GM21576 (cell line): Measurements from ENCODE around the gene UTRN.

Experiments
- ATAC-seq: cut with Tn5 transposase; IDR thresholded peaks from one replicate; pipeline ENCODE4 v1.9.1; 2021; ENCODE audit warnings: mild to moderate bottlenecking, moderate library complexity; ENCODE audit not compliant: unreplicated experiment

Gene UTRN

DNA sequence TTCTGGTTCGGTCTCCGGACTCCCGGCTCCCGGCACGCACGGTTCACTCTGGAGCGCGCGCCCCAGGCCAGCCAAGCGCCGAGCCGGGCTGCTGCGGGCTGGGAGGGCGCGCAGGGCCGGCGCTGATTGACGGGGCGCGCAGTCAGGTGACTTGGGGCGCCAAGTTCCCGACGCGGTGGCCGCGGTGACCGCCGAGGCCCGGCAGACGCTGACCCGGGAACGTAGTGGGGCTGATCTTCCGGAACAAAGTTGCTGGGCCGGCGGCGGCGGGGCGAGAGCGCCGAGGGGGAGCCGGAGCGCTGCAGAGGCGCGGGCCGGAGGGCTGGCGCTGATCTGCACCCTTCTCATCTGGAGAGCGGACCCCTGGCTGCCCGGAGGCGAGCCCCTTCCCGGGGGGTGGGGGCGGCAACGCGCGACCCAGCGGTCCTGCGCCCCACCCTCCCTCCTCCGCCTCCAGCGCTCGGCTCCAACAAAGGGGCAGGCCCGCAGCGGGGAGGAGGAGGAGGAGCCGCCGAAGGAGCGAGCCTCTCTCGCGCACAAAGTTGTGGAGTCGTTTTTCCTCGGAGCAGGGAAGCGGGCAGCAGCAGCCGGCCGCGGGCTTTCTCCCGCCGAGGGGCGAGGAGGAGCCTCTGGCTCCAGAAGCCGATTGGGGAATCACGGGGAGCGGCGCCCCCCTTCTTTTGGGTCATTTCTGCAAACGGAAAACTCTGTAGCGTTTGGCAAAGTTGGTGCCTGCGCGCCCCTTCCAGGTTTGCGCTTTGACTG lies at the start of gene UTRN:
Gene UTRN (plus strand): TSS at position 553 of the 765 bp plus-strand sequence. CDS start 6,494 bp downstream, outside the sequence.
- peak; percentile 52 for ATAC-seq

DNA sequence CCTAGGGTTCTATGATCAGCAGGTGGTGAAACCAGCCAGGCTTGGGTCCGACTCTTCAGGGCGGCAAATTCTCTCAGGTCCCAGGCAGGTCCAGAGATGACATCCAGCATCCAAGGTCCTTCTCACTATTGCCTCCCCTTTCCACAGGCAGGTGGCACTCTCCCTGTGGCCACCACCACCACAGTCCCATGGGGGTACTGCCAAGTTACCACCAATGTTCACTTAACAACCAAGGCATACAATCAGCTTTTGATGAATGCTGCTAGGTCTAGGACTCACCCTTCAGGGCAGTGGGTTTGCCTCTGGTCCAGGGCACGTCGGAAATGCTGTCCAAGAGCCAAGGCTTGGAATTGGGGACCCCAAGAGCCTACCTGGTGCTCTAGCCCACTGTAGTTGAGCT lies 40.4 kb upstream of the UTRN start:
- ATAC-seq = no peak

DNA sequence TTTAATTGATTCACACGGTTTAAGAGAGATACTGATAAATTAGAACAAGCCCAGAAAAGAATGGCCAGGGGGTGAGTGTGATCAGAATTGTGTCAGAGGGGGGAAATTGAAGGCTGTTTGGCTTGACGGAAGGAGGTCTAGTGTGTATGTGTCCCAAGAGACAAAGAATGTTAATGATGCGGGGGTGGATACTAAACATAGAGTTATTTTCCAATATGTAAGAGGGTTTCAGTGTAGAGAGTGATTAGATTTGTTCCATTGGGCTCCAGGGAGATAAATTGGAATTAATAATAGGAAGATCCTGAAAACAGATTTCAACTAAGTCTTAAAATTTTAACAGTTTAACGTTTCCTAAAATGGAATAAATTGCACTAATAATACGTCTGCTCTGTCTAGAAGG lies 38.1 kb upstream of the UTRN start:
- no peak for ATAC-seq

DNA sequence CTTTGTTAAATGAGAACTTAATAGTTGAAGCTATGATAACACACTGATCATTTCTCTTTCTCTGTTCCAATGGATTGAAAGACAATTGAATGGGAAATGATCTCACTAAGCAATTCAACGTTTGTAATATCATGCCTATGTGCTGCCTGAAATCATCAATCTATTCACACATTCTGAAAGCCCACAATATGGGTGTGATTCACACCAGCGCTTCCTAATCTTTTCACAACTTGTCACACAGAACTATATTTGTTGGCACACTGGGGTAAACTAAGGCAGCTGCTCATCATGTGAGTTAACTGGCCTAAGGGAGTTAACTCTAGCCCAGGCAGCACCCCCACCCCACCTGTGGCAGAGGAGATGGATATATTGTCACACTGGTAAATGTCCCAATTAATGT lies 37.1 kb upstream of the UTRN start:
- no peak for ATAC-seq

DNA sequence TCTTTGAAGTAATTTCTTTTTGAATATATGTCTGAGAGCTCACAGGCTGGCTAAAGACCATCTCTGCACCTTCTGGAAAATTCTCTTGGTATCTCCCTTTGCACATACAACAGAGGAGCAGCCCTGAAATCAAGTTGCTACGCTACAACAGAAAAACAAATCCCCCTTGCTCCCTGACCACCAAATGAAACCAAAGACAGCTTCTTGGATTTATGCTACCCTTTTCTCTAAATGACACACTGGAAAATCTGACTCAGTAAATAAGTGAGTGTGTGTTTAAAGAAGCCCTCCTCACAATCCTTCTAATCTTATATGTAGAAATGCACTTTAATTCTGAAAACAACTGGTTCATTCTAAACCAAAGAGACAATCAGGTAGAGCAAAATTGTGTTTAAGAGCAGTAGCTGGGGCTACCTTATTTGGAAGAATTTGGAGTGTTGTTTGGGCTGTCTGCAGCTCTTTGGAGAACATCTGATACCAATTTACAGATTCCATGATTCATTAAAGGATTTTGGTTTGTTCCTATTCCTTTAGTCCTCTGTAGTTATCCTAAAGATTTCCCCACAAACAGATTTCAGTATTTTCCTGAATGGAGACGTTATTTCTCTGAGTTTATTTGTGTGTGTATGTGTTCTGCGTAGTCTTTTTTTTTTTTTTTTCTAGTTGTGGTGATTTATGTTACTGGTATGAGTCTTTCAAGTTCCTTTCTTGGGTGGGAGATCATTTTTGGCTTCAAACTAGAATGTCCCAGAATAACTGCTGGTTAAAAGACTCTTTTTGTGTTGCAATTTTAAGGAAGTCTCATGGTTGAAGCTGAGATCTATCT lies 36.4 kb upstream of the UTRN start:
- ATAC-seq = no peak

DNA sequence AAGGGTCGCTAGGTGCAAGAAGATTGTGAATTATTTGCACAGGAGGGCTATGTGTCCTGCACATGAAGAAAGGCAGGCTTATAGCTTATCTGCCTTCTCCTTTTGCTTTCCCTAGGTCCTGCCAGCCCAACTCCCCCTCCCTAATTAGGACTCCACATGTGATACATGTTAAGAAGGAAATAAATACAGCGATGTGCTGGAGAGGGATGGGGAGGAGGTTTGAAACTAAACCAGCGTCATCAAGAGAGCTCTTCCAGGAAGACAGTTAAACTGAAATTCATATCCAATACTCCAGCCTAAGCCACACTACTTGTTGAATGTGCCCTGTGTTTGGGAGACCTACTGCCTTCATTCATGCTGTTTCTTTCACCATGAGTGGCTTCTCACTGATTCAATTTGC lies 34.9 kb upstream of the UTRN start:
- ATAC-seq = no peak

DNA sequence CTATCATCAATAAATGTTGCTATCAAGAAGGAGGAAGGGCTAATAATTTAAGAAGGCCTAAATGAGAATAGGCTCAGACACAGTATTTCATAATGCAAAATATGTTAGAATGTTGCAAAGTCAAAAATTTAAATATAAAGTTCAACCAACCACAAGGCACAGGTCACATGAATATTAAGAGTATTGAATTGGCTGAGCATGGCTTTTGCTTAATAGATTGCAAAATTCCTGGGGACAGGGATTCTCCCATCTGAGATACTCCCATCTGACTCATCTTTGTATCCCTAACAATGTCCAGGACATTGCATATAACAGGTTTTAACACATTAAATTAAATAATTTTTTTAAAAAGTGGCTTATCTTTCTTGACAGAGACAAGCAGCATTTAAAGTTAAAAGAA lies 32.9 kb upstream of the UTRN start:
- ATAC-seq = no peak

DNA sequence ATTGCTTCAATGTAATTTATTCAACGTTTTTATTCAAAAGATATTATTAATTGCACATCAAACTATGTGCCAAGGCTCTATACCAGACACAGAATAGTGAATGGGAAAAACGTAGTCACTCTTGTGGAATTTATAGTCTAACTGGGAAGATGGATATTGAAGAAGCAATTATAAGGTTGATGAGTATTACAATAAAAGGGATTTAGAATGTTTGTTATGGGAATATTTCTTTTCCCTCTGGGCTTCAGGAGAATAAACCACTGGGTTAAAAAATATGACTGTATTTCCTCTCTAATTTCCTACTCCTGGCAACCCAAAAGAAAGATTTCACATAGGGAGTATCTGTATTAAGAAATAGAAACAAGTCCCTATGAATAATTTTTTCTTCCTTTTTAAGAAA lies 25.1 kb upstream of the UTRN start:
- no peak for ATAC-seq

DNA sequence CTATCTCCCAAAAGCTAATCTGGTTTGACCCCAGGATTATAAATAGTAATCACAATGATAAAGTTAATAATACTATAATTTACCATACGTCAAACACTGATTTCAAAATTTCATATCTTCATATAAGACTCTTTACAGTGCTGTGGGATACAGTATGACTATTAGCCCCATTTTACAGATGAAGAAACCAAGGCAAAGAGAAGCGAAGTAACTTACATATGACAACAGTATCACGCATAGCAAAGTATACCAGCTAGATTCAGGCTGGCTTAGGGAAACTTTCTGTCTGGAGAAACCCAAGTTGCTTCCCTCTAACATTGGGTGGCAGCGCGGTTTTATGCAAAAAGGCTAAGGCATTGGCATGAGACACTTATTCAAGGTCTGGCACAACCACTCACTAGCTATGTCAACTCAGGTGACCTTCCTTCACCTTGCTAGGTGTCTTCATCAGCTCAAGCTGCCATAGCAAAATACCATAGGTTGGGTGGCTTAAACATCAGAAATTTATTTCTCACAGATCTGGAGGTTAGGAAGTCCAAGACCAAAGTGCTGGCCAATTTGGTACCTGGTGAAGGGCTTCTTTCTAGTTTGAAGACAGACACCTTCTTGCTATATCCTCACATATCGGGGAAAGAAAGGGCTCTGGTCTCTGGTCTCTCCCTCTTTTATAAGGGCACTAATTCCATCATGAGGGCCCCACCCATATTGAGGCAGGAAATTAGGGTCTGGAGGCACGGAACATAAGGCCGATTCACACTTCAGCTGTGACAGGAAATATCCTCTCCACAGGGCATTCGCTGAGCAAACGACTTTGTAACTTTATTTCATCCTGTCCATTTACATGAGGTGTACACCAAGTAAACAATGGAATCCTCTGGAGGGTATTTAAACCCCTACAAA lies 22.4 kb upstream of the UTRN start:
- ATAC-seq = no peak

DNA sequence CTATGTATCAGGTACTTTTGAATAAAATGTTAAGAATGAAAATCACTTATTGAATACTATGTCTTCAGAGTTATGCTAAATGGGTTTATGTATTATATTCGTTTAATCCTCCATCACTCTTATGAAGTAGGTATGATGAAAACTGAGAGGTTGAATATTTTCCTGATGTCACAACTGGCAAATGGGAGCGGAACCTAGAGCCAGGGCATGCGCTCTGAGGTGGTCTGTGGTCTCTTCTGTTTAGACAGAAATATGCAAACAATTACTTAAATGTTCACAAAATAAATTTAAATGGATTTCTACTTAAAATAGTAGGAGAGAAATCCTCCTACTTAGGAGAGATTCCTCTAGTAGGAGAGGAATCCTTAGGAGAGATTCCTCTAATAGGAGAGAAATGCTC lies 21.3 kb upstream of the UTRN start:
- no peak for ATAC-seq

DNA sequence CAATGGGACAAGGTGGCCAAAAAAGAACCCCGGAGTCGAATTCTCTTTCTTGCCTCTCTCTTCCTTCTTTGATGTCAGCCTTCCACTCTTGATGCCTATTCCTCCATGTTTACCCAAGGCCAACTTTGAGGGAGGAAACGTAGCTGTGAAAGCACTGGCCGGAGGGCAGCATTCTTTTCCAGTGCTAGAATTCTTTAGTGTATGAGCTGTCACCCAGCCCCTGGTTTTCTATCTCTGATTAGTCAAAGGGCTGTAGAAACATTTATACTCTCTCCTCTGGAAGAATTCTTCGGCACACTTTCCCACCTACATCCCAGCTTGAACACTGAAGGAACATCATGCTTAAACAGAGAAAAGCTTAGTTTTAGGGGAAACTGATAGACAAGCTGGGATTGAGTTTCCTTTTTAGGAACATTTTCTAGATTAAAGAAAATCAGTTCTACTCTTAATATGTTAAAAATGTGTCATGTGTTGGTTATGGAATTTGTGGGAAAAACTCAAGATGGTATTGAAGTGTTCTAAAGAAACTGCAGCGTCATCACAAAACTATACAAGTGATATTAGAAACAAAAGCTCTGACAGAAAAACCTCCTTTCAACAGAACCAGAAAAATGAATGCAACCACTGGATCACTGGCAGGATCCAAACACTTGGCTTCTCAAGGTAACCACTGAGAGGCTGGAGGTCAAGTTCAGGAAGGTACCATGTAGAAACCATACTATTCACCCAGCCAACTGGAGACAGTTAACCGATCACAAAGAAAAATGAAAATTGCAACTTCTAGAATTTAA lies 20.7 kb upstream of the UTRN start:
- ATAC-seq = no peak

DNA sequence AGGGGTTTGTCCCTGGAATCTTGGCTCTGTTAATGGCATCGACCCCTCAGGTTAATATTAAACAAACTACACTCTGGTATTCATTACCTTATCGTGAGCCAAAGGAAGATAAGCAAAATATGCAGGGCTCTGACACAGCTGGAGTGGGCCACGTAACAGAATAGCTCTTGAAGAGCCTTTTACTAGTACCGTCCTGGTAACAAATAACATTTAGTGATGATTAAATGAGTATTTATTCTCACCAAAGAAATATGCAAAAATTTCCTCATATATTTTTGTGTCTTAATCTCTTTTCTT lies 20.1 kb upstream of the UTRN start:
- no peak for ATAC-seq

DNA sequence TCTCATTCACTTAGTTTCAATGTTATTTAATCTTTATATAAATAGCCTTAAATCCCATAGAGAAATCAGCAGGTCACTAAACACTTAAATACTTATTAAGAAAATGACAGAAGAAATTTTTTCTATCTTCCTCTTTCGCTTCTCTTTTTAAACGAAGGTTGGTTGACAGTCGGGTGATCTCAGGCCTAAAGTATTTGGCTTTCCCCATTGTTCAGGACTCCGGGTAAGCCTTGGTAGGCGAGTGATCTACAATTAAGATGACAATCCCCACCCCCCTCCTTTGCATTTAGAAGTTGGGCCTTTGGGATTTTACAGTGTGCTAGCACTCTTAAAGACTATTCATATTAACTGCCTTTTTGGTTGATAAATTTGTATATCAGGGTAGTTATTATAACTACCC lies 19.7 kb upstream of the UTRN start:
- ATAC-seq = peak; percentile 85

DNA sequence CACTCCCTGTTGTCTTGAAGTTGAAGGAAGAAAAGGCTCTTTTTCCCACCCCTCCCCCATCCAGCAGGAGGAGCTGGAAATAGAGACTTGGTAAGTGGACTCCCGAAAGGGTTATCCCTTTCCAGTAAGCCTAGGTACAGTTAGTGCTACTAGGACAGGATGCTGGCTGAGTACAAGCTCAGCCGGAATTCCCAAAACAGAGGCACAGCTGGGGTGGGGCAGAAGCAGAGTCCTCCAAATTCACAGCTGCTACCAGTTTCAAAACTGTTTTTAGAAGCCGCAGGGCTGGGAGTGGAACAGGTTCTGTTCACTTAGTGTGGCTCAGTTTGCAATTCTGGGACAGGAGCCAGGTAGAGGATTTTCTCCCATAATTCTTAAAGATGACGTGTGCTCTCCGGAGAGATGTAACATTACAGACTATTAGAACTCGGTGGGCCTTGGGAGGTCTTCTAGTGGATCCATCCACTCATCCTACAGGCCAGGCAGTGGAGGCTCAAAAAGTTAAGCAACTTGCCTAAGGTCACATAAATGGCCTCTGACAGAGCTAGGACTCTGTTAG lies 19.0 kb upstream of the UTRN start:
- ATAC-seq = no peak

DNA sequence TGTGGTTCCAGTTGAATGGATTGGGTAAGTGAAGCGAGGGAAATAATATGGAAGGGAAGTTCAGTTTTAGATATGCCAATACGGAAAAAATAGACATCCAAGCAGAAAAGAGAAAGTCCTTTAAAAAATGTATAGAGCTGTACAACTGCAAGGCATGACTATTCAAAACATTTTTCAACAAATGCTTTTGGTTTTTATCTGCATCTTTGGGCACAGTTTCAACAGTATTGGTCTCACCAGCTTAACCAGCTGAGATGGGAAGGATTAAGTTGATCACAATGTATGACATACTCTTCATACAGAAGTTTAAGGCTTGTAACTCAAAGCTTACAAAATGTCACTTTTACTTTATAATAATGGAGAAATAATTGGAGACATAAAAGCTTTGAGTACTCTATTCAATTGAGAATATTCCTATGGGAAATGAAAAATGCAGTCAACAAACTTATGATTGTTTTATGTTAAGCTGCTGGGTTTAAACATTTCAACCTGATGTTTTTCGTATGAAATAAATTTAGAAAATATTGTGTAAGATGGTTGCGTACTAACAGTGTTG lies 16.3 kb upstream of the UTRN start:
- no peak for ATAC-seq

DNA sequence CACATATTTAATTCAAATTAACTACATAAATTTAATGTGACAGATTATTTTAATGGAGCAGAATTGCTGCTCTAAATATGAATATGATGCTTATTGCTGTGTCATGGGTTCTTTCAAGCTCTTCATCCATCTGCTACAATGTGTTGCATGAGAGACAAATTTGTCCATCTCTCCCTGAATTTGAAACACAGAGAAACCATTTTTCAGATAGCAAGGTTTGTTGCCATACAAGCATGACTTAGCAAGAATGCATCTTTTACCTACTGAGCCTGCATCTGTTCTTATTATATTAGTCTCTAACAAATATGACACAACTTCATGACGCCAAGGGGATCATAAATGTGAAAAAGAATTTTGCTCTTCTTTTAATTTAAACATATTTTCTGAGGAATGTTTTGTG lies 8.0 kb upstream of the UTRN start:
- no peak for ATAC-seq

DNA sequence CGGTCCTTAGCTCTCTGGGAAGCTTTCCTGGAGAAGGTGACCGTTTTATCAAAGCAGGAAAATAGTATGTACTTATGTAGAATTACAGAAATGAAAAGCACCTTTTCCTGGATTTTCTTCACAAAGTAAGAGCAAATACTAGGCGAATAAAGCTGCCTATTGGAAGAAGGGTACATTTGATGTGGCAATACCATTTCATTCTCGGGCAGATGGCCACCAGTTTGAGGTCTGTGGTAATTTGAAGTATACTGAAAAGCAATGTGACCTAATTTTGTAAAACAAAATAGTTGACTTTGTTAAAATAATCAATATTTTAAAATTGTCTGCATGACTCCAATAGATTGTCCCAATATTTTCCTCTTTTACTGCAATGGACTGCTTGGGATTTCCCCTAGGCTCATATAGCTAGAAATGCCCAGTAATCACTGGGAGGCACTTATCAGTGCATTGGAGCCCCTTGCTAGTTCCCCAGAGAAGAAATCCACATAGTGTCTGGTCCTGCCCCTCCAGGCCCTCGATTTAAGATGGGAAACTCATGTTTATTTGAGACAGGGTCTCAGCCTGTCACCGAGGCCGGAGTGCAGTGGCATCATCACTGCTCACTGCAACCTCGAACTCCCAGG lies 7.4 kb upstream of the UTRN start:
- ATAC-seq = no peak

DNA sequence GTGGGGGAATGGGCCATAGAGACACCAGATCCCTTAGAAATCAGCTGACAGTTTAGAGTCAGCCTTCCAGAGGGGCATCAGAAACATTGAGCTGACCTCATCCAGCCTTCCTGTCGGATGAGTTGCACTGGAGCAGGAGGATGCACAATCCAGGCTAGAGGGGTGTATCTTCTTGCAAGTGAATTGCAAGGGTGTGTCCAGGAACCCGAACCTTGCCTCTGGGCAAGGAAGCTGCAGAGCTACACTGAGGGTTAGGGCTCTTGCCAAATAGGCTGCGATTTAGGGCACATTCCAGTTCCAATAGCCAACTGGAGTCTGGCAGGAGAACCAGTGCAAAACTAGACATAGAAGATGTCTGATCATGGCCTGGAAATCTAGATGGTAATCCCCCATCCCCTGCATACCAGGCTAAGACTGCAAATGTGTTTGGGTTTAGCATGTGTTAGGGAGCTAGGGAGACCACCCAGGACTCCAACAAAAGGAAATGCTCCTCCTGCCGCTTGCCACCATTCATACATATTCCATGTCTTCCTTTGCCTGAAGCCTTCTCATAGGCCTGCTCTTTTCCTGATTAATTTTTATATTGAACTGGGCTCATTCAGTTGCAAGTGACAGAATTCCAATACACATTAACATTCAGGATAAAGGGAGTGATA lies 6.3 kb upstream of the UTRN start:
- no peak for ATAC-seq

DNA sequence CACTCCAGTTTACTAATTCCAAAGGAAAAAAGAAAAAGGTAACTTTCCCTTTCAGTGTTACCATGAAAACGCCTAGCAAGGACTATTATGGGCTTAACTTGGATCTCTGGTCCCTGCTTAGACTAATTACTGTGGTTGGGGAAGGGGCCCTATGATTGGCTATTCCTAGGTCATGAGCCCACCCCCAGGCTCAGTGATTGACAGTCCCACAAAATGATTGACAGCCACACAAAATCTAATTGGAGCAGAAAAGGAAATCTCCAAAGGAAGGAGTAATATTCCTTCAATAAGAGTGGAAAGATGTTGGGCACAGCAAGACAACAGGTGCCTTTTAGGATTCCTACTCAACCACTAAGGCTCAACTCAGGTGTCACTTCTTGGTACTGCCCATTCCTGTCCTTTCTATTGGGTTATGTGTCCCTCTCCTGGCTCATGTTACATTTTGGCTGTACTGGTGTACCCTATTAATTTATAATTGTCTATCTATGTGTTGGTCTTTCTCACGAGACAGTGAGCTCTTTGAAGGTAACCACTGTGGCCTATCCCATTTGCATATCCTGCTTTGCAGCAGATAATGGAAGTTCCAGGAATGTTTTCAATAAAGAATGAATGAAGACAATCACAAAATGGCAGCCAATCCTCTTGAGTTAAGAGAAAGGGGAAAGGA lies 5.5 kb upstream of the UTRN start:
- no peak for ATAC-seq
